Motor neuron (in vitro differentiated cells): Measurements from ENCODE around the gene ADAM22. TPM values are rescaled to one million over a fixed set of nuclear protein-coding genes. Genes with fewer than 3 reads are reported as not detected.

Experiments used
- ATAC-seq, 8 experiments: fragments of 200-7000 bp; cut with Tn5 transposase; replicated peaks in 6 of 8; 2 replicates each; pipeline ENCODE4 v1.8.0; 2021; ENCODE audit warnings: mild to moderate bottlenecking in 8 of 8, moderate library complexity in 8 of 8
- H3K27ac ChIP-seq, 2 donors: fragments of 250-450 bp; sonication (Bioruptor Pico); 2 replicates each; pipeline ENCODE4 v1.9.0; 2021; ENCODE audit warnings: antibody characterized with exemption in 2 of 2, mild to moderate bottlenecking in 2 of 2, moderate library complexity in 1 of 2
- H3K4me1 ChIP-seq, 2 donors: fragments of 250-450 bp; sonication (Bioruptor Pico); replicated peaks in 1 of 2; 2 replicates each; pipeline ENCODE4 v1.6.1; 2021; ENCODE audit warnings: antibody characterized with exemption in 2 of 2, mild to moderate bottlenecking in 2 of 2, moderate library complexity in 1 of 2
- H3K4me3 ChIP-seq, 5 donors: fragments of 250-450 bp; sonication (Bioruptor Pico); 2 replicates each; pipeline ENCODE4 v1.9.0; 2021; ENCODE audit warnings: antibody characterized with exemption in 5 of 5, mild to moderate bottlenecking in 5 of 5, moderate library complexity in 4 of 5
- WGBS, 10 experiments: fragments of 450-650 bp; shearing (Covaris generic); methylation state at CpG; one replicate each; pipeline ENCODE4 v1.0.0; 2022; 5-methylcytosine and 5-hydroxymethylcytosine counted together
- in situ Hi-C, 9 experiments: fragments of 400-800 bp; cut with MboI; loops; one replicate each; pipeline ENCODE4 v1.15.0; 2021; ENCODE audit warnings: low sequenced_read_pairs in 9 of 9, low pct_unique_long_range_greater_than_20kb in 2 of 9; ENCODE audit not compliant: unreplicated experiment in 9 of 9
- total RNA-seq, 8 experiments: library from RNA; unstranded; fragments of 300-600 nt; gene quantifications; 2 replicates each; pipeline versions ENCODE4 v1.2.3 to v1.2.4, GENCODE V29; 2022

ADAM22 gene
- total RNA-seq, 8 experiments from 2014 or later = 0.51 to 26.0 (median 15.7) TPM

DNA sequence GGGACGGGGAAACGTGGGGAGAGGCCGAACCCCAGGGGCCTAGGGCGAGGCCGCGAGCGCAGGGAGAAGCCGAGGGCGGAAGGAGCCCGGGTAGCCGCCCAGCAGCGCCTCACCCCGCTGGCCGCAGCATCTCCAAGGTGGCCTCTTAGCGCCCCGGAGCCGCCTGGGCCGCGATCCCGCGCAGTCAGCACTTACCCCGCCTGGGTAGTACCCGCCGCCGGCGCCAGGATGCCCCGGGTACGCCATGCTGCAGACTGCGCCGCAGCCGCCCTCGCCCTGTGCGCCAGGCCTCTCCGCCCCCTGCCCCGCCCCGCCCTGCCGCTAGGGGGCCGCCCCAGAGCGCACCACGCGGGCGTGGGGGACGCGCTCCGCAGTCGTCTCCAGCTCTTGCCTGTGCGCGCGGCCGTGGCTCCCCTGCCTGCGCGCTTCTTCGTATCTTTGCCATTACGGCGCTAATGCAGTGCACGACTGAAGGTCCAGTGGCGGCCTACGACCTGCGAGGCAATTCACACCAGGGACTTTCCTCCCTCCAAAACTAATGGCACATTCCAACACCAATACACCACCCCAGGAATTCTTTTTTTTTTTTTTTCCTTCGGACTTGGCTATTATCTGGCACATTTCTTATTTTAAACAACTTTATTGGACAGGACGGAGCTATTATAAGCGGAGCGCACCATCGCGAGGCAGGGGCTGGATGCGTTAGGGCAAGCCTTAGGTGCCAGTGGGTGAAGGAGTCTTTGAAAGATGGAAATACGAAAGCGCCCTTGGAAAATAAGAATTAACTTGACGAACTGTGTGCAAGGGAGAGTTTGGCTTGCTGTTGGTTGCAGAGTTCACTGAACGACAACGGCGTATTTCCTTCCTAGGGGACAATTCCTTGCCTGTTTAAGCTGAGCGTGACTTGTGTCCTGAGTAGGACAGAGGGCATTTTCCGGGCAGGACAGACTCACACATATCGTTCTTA, 286.0 kb downstream of the ADAM22 start, which contains the start of gene SRI:
SRI (minus strand) TSS at position 258 of the 967 bp plus-strand sequence; CDS start at position 246, 12 bp downstream.
- ATAC-seq = peak; percentile 92 to 96 (median 94)
- peak within 1 kb of the TSS; percentile 76 to 96 for H3K27ac ChIP-seq
- peaks cover 7 to 13% of the 10 kb centered on the region in 2 donors for H3K4me1 ChIP-seq
- peak within 1 kb of the TSS; percentile 53 to 84 (median 72) for H3K4me3 ChIP-seq
- in situ Hi-C loops = no loop called here
- 0 to 10% (median 2%) methylated on average over 2 to 24 of the region's 75 CpGs for WGBS, 10 experiments

DNA sequence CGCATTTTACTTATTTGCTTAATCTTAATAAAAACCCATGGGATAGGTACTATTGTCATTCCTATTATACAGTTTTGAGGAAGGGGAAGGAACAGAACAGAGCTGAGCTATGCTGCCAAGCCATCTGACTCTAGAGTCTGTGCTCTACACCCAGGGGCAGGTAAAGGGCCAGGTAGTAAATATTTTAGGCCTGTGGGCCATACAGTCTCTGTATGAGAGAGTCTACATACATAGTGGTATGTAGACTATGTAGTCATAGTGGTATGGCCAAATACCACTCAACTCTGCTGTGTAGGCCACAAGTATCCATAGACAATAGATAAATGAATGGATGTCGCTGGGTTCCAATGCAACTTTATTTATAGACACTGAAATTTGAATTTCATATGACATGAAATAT, 289.2 kb downstream of the ADAM22 start:
- H3K4me1 ChIP-seq = peaks cover 3 to 4% of the 10 kb centered on the region in 2 donors
- no peak for ATAC-seq
- 50 to 100% (median 100%) methylated on average over 1 to 2 of the region's 2 CpGs; no CpG with 5 or more reads in 2 of the 10 experiments for WGBS, 10 experiments
- in situ Hi-C loops = no loop called here
- no peak overlapping the region for H3K27ac ChIP-seq
- no peak overlapping the region for H3K4me3 ChIP-seq

DNA sequence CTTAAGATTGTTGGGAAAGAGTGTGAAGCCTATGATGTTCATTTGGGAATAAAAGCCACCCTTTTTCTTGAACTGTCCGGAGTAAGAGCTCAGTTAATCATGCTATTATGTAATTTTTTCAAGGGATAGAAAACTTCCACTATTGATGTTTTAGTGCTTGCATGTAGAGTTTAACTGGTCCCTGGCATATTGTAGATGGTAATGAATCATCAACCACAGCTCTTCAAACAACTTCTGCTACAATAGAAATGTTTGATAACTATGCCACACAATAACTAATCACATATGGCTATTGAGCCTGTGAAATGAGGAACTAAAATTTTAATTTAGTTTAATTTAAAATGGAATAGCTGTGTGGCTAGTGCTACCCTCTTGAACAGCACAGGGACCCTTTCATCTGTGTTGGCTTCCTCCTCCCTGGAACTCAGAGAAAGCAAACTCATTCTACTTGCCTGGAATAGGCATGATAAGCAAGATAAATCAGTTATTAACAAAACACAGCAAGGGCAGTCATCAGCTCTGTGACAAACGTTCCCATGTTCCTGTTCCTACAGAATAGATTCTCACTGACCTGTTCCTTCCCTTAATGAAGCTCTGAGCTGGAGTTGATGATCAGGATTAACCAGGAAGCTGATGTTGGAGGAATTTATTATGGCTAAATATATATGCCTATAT, 290.7 kb downstream of the ADAM22 start:
- 0 to 100% (median 49%) methylated on average over 1 to 2 of the region's 2 CpGs; no CpG with 5 or more reads in 4 of the 10 experiments for WGBS, 10 experiments
- Histone ChIP-seq H3K27ac (no peak overlapping the region), H3K4me1 (peaks cover 0 to 3% of the 10 kb centered on the region in 2 donors), H3K4me3 (no peak overlapping the region)
- ATAC-seq = no peak
- in situ Hi-C loops = loop anchor here in 3 of 9 experiments (25.0 kb wide), 2 partner anchors 138 to 1888 kb away; no protein-coding TSS in a partner anchor

DNA sequence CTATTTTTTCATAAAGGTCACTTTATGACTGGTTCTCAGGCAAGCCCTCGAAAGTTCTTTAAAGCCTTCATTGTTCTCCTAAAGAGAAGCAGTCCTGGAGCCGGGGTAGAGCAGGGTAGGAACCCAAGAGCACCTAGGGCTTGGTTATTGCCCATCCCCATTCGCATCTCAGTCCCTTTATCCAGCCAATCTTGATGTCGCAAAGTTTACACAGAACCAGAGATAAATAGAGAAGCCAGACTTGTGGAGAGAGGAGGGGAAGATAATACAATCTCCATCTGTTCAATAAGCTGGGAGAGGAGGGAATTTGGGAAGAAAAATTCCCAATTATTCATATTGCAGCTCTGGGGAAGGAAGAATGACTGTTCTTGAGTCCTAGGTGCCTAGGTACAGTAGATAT, 292.1 kb downstream of the ADAM22 start:
- WGBS, 10 experiments = 53 to 100% (median 82%) methylated on average over 2 to 4 of the region's 4 CpGs; no CpG with 5 or more reads in 2 of the 10 experiments
- in situ Hi-C loops = loop anchor here in 3 of 9 experiments (25.0 kb wide), 2 partner anchors 136 to 1886 kb away; no protein-coding TSS in a partner anchor
- no peak overlapping the region for H3K4me3 ChIP-seq
- no peaks in the 10 kb centered on the region for H3K4me1 ChIP-seq
- no peak overlapping the region for H3K27ac ChIP-seq
- no peak for ATAC-seq

DNA sequence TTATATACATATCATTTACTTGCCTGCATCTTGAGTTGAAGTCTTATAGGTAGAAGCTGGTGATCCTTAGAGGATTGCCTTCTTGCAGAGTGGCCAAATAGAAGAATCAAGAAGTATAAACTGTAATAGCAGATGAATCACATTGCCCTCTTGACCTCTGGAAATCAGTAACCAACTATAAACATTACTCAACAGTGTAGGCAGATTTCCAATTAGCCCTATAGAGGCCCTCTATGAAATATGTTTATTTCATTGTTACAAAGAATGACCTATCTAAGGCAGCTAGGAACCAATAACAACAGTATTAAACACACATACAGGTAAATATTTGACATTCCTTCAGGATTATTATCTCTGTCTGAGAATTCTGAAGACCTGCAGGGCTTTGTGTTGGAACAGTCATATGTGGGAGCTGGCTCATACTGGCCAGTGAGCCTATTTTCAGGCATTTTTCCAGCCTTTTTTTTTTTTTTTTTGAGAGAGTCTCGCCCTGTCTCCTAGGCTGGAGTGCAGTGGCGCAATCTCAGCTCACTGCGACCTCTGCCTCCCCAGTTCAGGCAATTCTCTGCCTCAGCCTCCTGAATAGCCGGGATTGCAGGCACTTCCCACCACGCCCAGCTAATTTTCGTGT, 292.9 kb downstream of the ADAM22 start:
- ATAC-seq = peak in 1 of 8 experiments; percentile 15
- in situ Hi-C loops = loop anchor here in 3 of 9 experiments (25.0 kb wide), 2 partner anchors 135 to 1885 kb away; no protein-coding TSS in a partner anchor
- Histone ChIP-seq H3K4me1 (no peaks in the 10 kb centered on the region), H3K4me3 (no peak overlapping the region), H3K27ac (no peak overlapping the region)
- WGBS, 10 experiments = 0 to 100% (median 88%) methylated on average over 1 to 5 of the region's 6 CpGs; no CpG with 5 or more reads in 2 of the 10 experiments

DNA sequence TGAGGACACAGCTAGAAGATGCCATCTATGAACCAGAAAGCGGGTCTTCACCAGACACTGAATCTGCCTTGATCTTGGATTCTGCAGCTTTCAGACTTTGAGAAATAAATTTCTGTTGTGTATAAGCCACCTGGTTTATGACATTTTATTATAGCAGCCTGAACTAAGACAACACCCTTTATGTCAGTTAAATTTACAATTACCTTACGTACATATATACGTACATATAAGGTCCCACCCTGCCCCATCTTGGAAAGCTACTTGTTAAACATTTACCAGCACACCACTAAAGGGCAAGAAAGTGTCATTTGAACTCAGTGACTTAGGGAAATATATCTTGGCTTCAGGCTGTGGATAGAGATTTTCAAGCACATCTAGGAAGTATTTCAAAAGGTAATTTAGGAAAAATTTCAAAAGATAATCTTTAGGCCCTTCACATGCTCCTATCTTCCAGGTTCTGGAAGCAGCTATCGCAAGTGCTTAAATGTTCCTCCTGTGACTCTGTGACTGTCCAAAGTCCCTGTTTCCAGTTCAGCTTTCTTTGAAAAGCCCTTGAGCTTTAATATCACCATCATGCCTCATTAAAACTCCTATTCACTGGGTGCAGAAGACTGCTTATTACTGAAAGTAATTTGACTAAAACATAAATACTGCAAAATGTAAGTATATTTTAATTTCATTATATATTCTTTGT, 295.4 kb downstream of the ADAM22 start:
- Histone ChIP-seq H3K4me1 (peaks cover 0 to 6% of the 10 kb centered on the region in 2 donors), H3K4me3 (no peak overlapping the region), H3K27ac (no peak overlapping the region)
- in situ Hi-C loops = loop anchor here in 3 of 9 experiments (25.0 kb wide), 2 partner anchors 133 to 1883 kb away; no protein-coding TSS in a partner anchor
- 32 to 100% (median 92%) methylated on average over 1 to 4 of the region's 4 CpGs; no CpG with 5 or more reads in 1 of the 10 experiments for WGBS, 10 experiments
- peak in 1 of 8 experiments; percentile 68 for ATAC-seq

DNA sequence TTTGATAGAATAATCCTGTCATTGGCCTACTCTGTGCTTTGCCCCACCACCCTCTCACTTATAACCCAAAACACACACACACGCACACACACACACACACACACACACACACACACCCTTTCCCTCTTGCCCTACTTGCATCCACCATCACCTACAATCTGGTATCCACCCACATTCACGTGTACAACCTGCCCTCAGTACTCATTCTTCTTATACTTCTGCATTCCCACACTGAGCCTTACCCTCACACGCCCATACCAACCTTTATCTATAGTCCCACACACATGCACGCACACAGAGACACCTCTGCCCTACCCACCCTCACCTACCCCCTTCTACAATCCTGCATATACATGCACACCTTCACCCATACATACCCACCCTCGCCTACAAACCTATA, 296.6 kb downstream of the ADAM22 start:
- Histone ChIP-seq H3K4me1 (peaks cover 0 to 6% of the 10 kb centered on the region in 2 donors), H3K4me3 (no peak overlapping the region), H3K27ac (no peak overlapping the region)
- ATAC-seq = no peak
- in situ Hi-C loops = loop anchor here in 3 of 9 experiments (25.0 kb wide), 2 partner anchors 132 to 1882 kb away; no protein-coding TSS in a partner anchor
- WGBS, 10 experiments = 11 to 100% (median 83%) methylated on average over 1 to 4 of the region's 5 CpGs; no CpG with 5 or more reads in 1 of the 10 experiments

DNA sequence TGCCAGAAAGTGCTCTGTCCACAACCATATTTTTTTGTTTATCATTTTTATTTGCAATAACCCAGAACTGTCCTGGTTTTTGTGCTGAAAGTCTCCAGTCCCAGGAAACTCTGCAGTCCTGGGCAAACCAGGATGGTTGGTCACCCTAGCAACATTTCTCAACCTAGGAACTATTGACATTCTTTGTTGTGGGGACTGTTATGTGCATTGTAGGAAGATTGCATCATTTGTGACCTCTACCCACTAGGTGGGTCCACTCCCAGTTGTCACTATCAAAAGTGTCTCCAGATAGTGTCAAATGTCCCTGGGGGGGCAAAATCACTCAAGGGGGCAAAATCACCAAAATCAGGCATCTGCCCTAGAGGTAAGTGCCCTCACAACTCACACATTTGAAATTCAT, 299.8 kb downstream of the ADAM22 start:
- in situ Hi-C loops = loop anchor here in 3 of 9 experiments (25.0 kb wide), 2 partner anchors 128 to 1878 kb away; no protein-coding TSS in a partner anchor
- Histone ChIP-seq H3K27ac (no peak overlapping the region), H3K4me1 (peaks cover 0 to 6% of the 10 kb centered on the region in 2 donors), H3K4me3 (no peak overlapping the region)
- ATAC-seq = peak in 3 of 8 experiments; percentile 49 to 69 (median 65)

DNA sequence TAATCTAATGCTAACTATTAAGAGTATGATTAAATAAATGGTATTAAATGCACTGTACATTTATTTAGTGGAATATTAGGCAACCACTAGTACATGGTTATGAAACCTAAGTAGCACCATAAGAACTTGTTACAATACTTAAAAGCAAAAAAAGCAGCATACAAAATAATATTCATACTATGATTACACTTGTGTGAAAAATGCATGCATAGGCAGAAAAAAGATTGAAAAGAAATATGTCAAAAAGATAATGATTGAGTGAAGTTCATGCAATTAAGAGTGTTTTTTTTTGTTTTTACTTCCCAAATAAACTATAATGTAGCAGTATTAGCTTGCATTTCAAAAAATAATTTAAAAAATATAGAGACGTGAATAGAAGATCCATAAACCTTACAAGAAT, 305.8 kb downstream of the ADAM22 start:
- WGBS, 10 experiments = 70 to 100% (median 100%) methylated on average over 1 of the region's 1 CpG; no CpG with 5 or more reads in 1 of the 10 experiments
- ATAC-seq = no peak
- in situ Hi-C loops = loop anchor here in 3 of 9 experiments (25.0 kb wide), 2 partner anchors 122 to 1872 kb away; no protein-coding TSS in a partner anchor
- peaks cover 0 to 4% of the 10 kb centered on the region in 2 donors for H3K4me1 ChIP-seq
- no peak overlapping the region for H3K4me3 ChIP-seq
- H3K27ac ChIP-seq = no peak overlapping the region

DNA sequence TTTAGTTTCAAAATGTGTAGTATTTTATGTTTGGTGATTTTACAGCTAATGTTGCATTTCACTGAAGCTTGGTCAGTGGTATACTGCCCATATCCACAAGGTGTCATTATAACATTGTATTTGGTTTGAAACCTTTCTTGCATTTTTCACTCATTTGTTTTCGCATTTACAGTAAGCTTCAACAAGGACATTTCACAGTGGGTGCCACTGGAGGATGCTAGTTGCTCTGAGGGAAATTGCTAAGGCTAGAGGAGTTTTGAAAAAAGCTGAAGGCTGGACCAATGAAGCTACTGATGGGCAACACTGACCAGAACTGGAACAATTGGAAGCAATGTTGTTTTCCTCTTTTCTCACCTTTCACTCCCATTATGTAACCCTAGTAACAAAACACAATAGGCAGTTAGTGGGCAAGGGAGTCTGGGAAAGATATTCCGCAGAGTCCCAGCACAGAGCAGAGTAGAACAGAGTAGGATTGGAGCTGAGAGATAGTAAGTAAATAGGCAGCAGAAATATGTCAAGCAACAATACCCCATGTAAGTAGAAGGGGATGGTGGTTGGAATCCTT, 309.4 kb downstream of the ADAM22 start:
- Histone ChIP-seq H3K4me1 (peaks cover 0 to 4% of the 10 kb centered on the region in 2 donors), H3K27ac (no peak overlapping the region), H3K4me3 (no peak overlapping the region)
- ATAC-seq = peak; percentile 92 to 96 (median 94)
- in situ Hi-C loops = loop anchor here in 3 of 9 experiments (25.0 kb wide), 2 partner anchors 119 to 1869 kb away; no protein-coding TSS in a partner anchor
- 0 to 47% (median 14%) methylated on average over 1 to 2 of the region's 2 CpGs; no CpG with 5 or more reads in 1 of the 10 experiments for WGBS, 10 experiments

DNA sequence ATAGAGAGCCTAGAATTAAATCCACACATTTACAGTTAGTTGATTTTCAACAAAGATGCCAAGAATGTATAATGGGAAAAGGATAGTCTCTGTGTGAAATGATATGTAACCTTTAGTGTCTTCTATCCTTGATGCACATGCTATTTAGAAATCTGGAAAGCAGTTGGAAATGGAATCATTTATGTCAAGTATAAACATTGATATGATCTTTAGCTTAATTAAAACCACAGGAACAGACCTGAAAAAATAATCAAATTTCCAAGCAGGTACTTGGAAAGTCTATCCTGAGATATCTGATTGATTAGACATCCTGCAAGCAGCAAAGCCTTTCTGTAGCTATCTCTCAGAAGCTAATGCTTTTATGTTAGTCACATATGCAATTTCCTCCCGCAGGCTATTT, 310.2 kb downstream of the ADAM22 start:
- ATAC-seq = no peak
- in situ Hi-C loops = loop anchor here in 3 of 9 experiments (25.0 kb wide), 2 partner anchors 118 to 1868 kb away; no protein-coding TSS in a partner anchor
- H3K4me1 ChIP-seq = peaks cover 0 to 4% of the 10 kb centered on the region in 2 donors
- no peak overlapping the region for H3K27ac ChIP-seq
- 22 to 100% (median 91%) methylated on average over 1 of the region's 1 CpG; no CpG with 5 or more reads in 1 of the 10 experiments for WGBS, 10 experiments
- no peak overlapping the region for H3K4me3 ChIP-seq
